HEK293 (cell line): ENCODE measurements around the gene ITPA.
A peak's percentile ranks its signal among the peaks of the same experiment; 100 is the strongest.

ENCODE experiments used
- KLF1 ChIP-seq: fragments of 450-650 bp; formaldehyde crosslinking; IDR thresholded peaks from 2 replicates; pipeline ENCODE4 v1.5.1; 2016; ENCODE audit warnings: missing biosample characterization, missing genetic modification characterization
- KLF10 ChIP-seq: fragments of 450-650 bp; IDR thresholded peaks from 2 replicates; pipeline ENCODE4 v1.5.1; 2018; ENCODE audit warnings: missing biosample characterization, mild to moderate bottlenecking, missing genetic modification characterization
- KLF8 ChIP-seq: fragments of 450-650 bp; formaldehyde crosslinking; IDR thresholded peaks from 2 replicates; pipeline ENCODE4 v1.5.1; 2016; ENCODE audit warnings: missing biosample characterization, missing genetic modification characterization
- KLF9 ChIP-seq: fragments of 450-650 bp; formaldehyde crosslinking; IDR thresholded peaks from 2 replicates; pipeline ENCODE4 v1.5.1; 2016; ENCODE audit warnings: missing biosample characterization, missing genetic modification characterization, low read depth
- PATZ1 ChIP-seq: fragments of 450-650 bp; formaldehyde crosslinking; IDR thresholded peaks from 2 replicates; pipeline ENCODE4 v1.5.1; 2016; ENCODE audit warnings: missing biosample characterization, missing genetic modification characterization
- REST ChIP-seq: fragments of 450-650 bp; formaldehyde crosslinking; IDR thresholded peaks from 2 replicates; pipeline ENCODE4 v1.5.1; 2016; ENCODE audit warnings: missing biosample characterization, missing genetic modification characterization
- SP3 ChIP-seq: fragments of 450-650 bp; formaldehyde crosslinking; IDR thresholded peaks from 2 replicates; pipeline ENCODE4 v1.5.1; 2016; ENCODE audit warnings: missing biosample characterization, missing genetic modification characterization
- SP7 ChIP-seq: fragments of 450-650 bp; formaldehyde crosslinking; IDR thresholded peaks from 2 replicates; pipeline ENCODE4 v1.5.1; 2016; ENCODE audit warnings: missing biosample characterization, missing genetic modification characterization
- ZBTB20 ChIP-seq: fragments of 450-650 bp; formaldehyde crosslinking; IDR thresholded peaks from 2 replicates; pipeline ENCODE4 v1.5.1; 2016; ENCODE audit warnings: missing biosample characterization, missing genetic modification characterization
- ZBTB26 ChIP-seq: fragments of 450-650 bp; formaldehyde crosslinking; optimal IDR thresholded peaks from 2 replicates; pipeline ENCODE3; 2016; ENCODE audit warnings: missing biosample characterization, mild to moderate bottlenecking, missing genetic modification characterization
- ZNF2 ChIP-seq: fragments of 450-650 bp; formaldehyde crosslinking; IDR thresholded peaks from 2 replicates; pipeline ENCODE4 v1.5.1; 2016; ENCODE audit warnings: missing biosample characterization, missing genetic modification characterization
- ZNF366 ChIP-seq: fragments of 450-650 bp; formaldehyde crosslinking; conservative IDR thresholded peaks from 2 replicates; pipeline ENCODE4 v1.5.1; 2016; ENCODE audit warnings: missing biosample characterization, missing genetic modification characterization
- ZNF391 ChIP-seq: fragments of 450-650 bp; formaldehyde crosslinking; IDR thresholded peaks from 2 replicates; pipeline ENCODE4 v1.5.1; 2016; ENCODE audit warnings: low read depth, missing biosample characterization, missing genetic modification characterization, borderline replicate concordance
- ZNF398 ChIP-seq: fragments of 450-650 bp; formaldehyde crosslinking; IDR thresholded peaks from 2 replicates; pipeline ENCODE4 v1.5.1; 2017; ENCODE audit warnings: missing biosample characterization, missing genetic modification characterization
- ZNF426 ChIP-seq: fragments of 450-650 bp; formaldehyde crosslinking; IDR thresholded peaks from 2 replicates; pipeline ENCODE4 v1.5.1; 2017; ENCODE audit warnings: missing biosample characterization, missing genetic modification characterization, mild to moderate bottlenecking, inconsistent platforms, moderate library complexity
- ZNF513 ChIP-seq: fragments of 450-650 bp; IDR thresholded peaks from 2 replicates; pipeline ENCODE4 v1.5.1; 2018; ENCODE audit warnings: missing biosample characterization, missing genetic modification characterization
- ZNF518A ChIP-seq: fragments of 450-650 bp; formaldehyde crosslinking; conservative IDR thresholded peaks from 2 replicates; pipeline ENCODE4 v1.5.1; 2016; ENCODE audit warnings: low read depth, missing biosample characterization, missing genetic modification characterization
- ZNF621 ChIP-seq: fragments of 450-650 bp; formaldehyde crosslinking; IDR thresholded peaks from 2 replicates; pipeline ENCODE4 v1.5.1; 2017; ENCODE audit warnings: missing biosample characterization, missing genetic modification characterization
- ZNF677 ChIP-seq: fragments of 450-650 bp; IDR thresholded peaks from 2 replicates; pipeline ENCODE4 v1.5.0; 2018; ENCODE audit warnings: missing biosample characterization, mild to moderate bottlenecking, missing genetic modification characterization, moderate library complexity
- ZNF692 ChIP-seq: fragments of 450-650 bp; formaldehyde crosslinking; IDR thresholded peaks from 2 replicates; pipeline ENCODE4 v1.5.1; 2016; ENCODE audit warnings: missing biosample characterization, missing genetic modification characterization
- ZSCAN23 ChIP-seq: fragments of 450-650 bp; formaldehyde crosslinking; IDR thresholded peaks from 2 replicates; pipeline ENCODE4 v1.5.1; 2016; ENCODE audit warnings: missing biosample characterization, missing genetic modification characterization

ITPA gene

GRCh38 chr20:3173610-3174441, 35.5 kb upstream of the ITPA start (continued):
- TF ChIP-seq ZNF518A (tag by site-specific recombination) (no peak), PATZ1 (tag by site-specific recombination) (peak; percentile 68), ZNF621 (no peak), ZNF677 (tag by site-specific recombination) (no peak), KLF9 (tag by site-specific recombination) (peak; percentile 14), REST (tag by site-specific recombination) (no peak), ZNF426 (tag by site-specific recombination) (no peak), ZSCAN23 (tag by site-specific recombination) (peak; percentile 68; the same call in 1 of the 2 replicates), ZNF398 (peak; percentile 18; the same call in 1 of the 2 replicates), SP7 (tag by site-specific recombination) (peak; percentile 51), ZNF391 (tag by site-specific recombination) (peak; percentile 78), KLF1 (tag by site-specific recombination) (peak; percentile 74), ZNF366 (tag by site-specific recombination) (no peak), ZBTB26 (tag by site-specific recombination) (peak; percentile 86), ZNF513 (no peak), ZNF692 (peak; percentile 84), SP3 (peak; percentile 87), KLF10 (tag by site-specific recombination) (peak; percentile 99), ZNF2 (tag by site-specific recombination) (0 out of 2 replicates have a peak, but pooled peaks have one; percentile 66), KLF8 (tag by site-specific recombination) (peak; percentile 85), ZBTB20 (tag by site-specific recombination) (peak; percentile 96)
